Inflammatory macrophage treated with lipopolysaccharide for 1 hour (primary cell): ENCODE data around the gene M1AP.

Source experiments
- DNase-seq, 2 donors: peaks; one replicate each; pipeline ENCODE4 v3.0.0-alpha.2; 2020 to 2022

Gene M1AP

DNA sequence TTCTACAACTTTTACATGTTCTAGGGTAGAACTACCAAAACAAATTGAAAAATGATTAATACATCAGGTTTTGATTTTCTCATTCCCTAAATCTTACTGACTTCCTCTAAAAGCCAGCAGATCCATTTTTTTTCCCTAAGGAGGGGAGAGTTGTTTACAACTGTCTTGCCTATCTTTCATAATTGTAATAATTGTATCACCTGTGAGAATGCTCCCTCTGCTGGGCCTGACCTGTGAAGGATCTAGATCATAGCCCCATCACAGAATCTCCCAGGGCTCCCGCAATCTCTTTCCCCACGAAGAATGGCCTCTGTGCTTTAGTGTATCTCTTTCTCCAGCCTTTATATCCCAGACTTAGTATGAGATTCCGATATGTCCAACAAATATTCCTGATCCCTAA, 103.5 kb downstream of the M1AP start:
- DNase-seq, result no peak

DNA sequence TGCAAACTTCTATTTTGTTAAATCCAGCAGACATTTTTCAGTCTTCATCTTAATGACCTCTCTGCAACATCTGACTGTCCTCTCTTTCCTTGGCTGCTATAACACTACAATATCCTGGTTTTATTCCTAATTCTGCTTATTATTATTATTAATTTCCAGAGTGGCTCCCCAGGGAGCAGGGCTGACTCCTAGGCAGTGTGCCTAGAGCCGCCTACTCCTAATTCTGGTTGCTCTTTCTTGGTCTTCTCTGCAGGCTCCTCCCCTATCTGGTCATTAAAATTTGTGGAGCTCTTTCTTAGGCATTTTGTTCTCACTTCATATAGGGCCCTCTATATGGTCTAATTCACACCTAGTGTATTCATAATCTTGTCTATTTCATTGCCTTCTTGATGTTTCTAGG, 105.2 kb downstream of the M1AP start:
- no peak for DNase-seq

DNA sequence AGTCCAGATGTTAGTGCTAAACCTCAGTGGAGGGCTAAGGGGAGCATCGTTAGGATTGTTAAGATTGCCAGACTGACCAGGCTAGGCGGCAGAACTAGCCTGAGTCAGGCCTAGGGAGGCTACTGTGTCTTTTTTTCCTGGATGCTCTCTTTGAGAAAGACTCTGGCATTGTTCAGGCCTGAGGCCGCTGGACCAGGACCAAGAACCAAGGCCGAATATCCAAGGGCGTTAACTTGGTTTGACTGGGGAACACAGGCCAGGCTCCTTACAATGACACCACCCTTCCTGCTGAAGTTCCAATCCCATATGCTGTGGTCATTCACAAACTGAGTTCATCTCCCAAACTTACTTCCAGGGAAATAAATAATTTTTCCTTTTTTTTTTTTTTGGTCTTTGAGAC, 107.8 kb downstream of the M1AP start:
- no peak for DNase-seq

DNA sequence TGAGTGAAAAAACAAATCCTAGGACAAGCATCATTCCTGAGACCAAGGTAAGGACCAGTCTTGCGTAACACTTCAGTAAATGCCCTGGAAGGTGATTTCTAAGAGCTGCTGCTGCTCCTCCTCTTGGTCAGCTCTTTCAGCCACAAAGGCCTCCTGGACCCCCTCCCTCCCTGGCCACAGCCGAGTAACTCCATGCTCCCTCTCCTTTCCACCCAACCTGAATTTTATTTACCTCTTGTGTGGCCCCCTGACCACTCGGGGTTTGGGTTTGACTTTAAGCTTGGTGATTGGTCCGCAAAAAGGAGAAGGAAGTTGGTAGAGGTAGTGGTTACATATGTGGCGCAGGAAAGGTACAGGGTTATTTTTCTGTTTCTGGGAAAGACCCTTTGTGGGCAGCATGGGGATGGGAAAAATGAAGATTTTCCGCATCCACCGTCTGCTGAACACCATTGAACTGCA, 109.2 kb downstream of the M1AP start:
- DNase-seq, result no peak

DNA sequence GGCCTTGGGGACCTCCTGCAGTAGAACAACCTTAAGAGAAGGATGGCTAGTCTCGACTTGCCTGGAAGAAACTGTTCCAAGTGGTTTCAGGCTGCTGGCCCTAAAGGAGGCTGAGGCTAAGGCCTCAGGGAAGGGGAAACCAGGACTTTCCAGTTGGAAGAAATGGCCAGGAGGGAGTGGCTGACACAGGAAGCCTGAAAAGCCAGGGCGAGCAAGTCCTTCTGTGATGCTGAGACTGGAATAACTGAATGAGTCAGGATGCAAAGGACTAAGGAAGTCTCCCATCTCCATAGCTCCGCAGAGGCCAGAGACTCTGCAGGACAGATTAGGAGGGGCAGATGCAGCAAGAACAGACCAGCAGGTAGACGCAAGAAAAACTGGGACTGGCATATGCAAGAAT, 111.0 kb downstream of the M1AP start:
- DNase-seq, result no peak

DNA sequence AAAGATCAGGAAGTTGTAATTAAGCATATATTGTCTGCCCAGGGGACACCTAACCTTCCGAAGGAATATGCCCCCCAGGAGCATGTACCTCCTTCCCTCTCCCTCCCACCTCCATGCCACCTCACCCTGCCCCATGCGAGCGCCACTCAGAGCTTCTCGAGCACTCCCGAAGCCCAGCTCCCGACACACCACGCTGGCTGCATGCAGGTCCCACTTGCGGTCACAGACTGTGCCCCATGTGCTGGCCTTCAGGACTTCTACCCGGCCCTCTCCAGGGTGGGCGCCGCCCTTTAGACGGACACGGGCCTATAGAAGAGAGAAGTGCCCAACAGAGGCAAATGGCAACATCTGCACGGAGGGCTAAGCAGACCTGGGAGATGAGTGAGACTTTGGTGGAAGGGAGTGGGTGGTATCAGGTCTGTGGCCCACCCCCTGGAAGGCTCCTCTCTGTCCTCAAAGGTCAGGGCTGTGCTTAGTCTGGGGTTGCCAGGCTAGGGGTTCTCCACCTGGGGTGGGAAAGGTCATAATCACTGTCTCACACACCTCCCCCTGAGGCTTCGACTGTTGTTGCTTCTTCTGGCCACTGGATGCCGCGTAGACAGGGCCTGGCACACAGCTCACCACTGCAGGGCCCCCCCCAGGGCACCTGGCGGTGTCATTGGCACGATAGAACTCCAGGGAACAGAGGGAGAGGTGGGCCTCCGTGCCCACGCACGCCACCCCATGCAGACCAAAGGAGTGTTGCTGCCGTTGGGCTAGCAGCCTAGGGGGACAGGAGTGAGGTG, 111.8 kb downstream of the M1AP start:
- no peak for DNase-seq

DNA sequence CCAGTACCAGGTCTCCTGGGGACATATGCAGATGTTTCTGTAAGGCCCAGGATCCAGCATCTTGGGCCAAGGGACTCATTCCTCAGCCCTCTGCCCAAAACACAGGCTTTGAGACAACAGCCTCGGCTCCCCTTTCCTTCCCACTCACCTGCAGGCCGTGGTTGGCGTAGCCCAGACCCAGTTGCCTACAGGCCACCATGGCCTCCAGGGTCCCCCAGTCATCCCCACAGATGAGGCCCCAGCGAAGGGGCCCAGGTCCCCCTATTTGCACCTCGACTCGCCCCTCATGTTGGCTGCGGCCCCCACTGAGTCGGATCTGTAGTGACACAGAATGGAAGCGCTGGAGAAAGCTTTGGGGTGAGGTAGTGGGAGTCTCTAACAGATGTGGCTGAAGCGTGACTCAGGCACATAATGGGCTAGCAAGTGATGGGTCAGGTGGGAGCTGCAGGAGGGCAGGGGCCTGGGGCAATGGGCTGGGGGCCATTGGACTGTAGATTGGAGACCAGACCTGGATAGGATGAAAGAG, 112.6 kb downstream of the M1AP start:
- DNase-seq, result no peak

DNA sequence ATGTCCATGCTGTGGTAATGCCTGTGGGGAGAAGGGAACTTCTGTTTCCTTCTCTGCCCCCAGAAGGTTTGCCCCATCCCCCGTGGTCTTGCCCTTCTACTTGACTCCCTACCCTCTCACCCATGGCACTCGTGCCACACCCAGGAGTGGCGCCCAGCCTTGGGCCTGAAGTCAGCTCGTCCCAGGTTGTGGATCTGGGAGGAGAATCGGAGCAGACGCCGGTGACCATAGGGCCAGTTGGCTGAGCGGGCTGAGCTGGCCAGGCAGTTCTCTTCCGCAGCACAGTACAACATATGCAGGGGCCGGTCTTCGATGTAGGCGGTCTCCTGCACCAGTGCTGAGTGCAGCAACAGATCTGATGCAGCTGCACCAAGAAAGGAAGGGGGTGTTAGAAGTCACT, 113.7 kb downstream of the M1AP start:
- DNase-seq, result no peak

DNA sequence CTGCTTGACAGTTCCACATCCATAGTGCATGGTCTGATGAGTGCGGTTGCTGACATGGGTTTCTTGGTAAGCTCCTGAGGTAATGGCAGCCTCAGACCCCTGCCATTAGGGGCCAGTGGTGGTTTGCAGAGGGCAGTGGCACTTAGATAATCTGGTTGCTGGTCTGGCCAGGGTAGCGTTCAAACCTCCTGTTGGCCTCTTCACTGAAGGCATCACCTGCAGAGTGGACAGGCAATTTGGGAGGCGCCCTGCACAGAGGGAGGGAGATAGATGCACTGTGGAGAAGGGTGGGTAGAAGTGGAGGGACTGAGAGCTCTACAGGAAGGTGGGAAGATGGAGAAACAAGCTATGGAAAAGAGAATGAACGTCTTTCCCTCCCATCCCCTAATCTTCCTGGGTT, 114.7 kb downstream of the M1AP start:
- DNase-seq, result no peak

DNA sequence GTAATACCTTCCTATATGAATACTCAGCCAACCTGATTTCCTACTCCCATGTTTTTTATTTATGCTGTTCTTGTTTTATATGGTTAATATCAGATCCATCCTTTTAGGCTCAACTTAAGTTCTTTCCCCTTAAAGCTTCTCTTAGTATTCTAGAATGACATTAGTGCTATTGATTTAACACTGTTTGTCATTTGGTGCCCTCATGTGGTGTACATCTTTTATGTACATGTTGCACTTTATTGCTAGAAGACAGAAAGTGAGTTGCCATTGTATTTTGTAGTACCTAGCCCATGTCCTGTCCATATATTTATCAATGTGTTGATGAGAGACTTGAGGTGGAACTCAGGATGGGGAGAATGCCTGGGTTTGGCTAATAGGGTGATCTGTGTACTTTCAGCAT, 115.9 kb downstream of the M1AP start:
- DNase-seq, result peak in 1 of 2 donors; percentile 55

DNA sequence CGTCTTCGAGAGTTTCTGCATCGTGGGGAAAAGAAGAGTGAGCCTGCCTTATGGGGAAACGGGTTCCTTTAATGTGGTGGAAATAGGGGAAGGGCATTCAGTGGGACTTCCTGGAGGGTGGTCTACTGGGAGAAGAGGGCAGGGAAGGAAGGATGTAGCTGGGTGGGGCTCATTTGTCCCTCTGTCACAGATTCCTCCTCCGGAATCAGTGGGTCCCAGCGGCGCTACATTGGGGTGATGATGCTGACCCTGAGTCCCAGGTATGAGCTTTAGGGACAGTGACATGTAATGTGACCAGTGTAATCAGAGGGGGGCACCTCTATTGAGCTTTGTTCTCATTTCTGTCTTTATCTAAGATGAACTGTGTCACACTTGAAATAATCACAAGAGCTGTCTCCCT, 116.5 kb downstream of the M1AP start:
- DNase-seq, result no peak

DNA sequence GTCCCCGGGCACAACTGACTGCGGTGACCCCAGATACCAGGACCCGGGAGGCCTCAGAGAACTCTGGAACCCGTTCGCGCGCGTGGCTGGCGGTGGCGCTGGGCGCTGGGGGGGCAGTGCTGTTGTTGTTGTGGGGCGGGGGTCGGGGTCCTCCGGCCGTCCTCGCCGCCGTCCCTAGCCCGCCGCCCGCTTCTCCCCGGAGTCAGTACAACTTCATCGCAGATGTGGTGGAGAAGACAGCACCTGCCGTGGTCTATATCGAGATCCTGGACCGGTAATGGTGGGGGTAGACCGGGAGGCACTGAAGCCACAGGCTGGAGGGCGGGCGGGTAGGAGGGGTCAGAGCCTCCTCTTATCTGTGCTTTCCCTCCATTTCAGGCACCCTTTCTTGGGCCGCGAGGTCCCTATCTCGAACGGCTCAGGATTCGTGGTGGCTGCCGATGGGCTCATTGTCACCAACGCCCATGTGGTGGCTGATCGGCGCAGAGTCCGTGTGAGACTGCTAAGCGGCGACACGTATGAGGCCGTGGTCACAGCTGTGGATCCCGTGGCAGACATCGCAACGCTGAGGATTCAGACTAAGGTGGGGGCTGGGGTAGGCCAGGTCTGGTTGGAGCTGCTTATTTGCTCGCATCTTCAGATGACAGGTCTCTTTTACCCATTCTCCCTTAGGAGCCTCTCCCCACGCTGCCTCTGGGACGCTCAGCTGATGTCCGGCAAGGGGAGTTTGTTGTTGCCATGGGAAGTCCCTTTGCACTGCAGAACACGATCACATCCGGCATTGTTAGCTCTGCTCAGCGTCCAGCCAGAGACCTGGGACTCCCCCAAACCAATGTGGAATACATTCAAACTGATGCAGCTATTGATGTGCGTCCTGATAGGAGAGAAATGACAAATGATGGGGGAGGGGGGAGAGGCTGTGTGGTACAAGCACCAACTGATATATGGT, 117.6 kb downstream of the M1AP start:
- DNase-seq, result peak; percentile 38 to 64

DNA sequence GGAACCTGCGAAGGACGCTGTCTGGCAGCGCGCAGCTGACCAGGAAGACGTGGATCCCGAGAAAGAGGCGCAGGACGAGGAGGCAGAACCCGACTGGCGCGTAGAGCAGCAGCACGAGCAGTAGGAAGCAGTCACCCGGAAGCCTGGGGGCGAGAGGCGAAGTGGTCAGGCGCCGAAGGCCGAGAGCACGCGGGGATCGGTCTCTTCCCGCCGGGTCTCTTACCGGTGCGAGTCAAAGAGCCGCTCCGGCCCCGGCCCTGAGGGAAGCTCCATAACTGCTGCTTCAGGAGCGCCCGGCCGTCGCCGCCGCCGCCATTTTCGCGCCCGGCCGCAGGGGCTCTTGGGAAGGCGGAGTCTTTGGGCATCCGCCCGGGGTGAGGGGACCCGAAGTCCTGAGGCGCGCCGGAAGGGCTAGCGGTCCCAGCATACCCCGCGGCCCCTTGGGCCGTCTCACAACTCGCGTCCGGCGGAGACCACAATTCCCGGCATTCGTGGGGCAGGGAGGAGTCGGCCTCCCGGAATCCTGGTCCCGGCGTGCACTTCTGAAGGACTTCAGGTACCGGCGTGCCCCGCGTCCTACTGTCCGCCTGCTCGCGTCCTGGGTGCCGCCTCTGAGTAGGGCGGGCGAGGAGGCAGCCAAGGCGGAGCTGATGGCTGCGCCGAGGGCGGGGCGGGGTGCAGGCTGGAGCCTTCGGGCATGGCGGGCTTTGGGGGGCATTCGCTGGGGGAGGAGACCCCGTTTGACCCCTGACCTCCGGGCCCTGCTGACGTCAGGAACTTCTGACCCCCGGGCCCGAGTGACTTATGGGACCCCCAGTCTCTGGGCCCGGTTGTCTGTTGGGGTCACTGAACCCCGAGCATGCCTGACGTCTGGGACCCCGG, 118.5 kb downstream of the M1AP start, which contains the start of the genes AUP1 and HTRA2:
Gene AUP1, minus strand, starts transcription at position 350 of the 882 bp plus-strand sequence. Its CDS starts 77 bp downstream, at position 273.
Gene HTRA2, plus strand, starts transcription at position 577 of the 882 bp plus-strand sequence. Its CDS starts 74 bp downstream, at position 651.
- DNase-seq, result peak; percentile 98 to 100

DNA sequence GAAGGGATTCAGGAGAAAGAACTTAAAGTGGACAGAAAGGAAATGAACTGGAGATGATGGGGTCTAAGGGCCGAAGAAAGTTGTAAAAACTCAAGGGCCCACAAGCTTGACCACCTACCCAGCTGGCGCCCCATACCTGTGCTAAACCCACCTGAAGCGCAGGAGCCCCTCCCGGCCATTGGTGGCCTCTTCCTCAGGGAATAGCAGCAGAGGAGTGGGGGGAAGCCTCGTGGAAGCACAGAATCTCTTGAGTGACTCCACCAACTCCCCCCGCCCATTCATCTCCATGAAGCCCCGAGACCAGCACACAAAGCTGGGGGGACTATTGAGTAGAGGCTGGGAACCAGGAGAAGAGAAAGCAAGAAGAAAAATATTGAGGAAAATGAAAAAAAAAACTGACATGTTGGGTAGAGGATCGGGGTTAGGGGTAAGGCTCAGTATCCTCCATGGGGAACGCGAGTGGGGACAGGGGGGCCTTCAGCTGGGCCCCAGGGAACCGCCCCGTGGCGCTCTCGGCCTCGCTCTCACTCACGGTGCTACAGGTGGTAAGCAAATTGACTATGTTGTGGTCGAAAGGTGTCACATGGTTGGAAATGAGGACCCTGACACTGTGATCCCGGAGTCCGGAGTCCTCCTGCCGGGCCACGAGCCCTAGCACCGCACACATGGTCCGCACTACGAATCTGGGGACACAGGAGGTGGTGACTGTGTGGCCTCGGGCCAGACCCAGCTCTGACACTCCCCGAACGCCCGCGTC, 119.4 kb downstream of the M1AP start:
- DNase-seq, result no peak

DNA sequence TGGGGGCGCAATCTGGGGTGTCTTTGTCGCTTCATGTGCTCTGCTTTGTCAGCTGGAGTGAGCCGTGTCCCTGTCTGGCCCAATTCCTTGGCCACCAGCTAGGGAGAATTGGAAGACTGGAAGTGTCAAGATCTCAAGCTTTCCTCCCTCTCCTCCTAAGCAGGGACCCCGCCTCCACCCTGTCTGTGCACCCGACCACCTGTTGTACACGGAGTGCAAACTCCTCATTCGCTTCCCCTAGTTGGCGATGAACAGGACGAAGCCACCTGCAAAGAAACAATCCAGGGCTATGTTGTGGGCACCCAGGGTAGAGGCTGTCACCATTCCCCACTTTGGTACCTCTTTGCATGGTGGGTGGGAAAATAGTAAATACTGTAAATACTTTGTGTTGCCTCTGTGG, 120.4 kb downstream of the M1AP start:
- DNase-seq, result no peak

DNA sequence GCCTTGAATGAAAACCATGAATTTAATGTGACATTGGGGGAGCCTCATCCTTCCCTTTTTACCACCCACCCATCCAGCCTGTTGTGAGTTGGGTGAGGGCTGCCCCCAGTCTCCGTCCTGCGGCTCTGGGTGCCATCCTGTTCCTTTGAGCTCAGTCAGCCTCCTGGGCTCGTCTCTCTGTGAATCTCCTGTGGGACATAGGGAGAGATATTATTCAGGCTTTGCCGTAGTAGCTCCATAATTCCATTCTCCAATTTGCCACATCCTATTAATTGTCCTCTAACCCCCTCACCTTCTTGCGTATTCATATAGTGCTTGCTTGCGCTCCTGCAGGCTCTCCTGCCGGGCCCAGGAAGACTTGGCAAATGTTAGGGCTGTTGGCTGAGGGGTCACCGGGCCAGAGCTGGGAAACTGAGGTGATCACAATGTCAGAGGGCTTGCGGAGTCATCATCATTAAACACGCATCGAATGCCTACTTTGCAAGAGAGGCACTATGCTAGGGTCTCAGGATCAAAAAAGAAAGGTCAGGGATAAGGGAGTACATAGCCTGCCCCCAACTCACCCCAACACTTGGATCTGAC, 121.4 kb downstream of the M1AP start:
- no peak for DNase-seq

DNA sequence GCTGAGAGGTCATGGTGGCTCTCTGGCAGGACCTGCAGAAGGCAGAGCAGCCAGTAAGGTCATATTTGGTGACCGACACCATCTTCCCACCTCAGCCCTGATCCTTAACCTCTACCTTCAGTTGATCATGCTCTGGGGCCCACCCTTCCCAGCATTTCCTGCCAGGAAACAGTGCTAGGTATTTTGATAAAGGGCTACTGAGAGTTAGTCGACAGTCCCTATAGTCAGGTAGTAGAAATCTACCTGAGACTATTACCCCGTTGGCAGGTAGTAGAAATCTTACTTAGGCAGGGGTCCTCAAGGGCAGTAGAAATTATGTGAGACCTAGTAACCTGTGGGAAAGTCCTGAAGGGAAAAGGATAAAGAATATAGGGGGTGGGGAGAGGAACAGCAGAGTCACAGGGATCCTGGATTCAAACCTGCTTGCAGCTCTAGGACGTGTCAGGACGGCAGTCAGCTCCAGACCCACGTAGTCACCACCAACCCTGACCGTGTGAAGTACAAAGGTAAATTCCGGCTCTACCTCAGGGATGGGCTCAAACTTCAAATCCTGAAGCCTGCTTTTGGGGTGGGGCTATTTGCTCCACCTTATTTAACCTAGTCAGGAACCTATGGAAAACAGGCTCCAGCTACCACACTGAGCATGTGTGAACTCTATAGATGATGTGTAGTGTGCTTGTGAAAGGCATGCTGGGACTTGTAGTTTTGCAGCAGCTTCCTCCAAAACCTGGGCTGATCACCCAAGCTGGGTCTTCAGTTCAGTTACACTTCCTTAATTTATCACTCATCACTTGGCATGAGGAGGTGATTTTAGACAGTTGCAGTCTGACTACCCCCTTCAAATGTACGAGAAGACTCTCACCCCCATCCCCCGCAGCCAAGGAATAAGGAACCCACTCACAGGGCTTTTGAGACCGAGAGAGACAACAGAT, 122.1 kb downstream of the M1AP start, which contains the start of gene DQX1:
Gene DQX1, minus strand, starts transcription at position 515 of the 932 bp plus-strand sequence. Its CDS starts 502 bp downstream, at position 13.
- peak; percentile 32 to 49 for DNase-seq

DNA sequence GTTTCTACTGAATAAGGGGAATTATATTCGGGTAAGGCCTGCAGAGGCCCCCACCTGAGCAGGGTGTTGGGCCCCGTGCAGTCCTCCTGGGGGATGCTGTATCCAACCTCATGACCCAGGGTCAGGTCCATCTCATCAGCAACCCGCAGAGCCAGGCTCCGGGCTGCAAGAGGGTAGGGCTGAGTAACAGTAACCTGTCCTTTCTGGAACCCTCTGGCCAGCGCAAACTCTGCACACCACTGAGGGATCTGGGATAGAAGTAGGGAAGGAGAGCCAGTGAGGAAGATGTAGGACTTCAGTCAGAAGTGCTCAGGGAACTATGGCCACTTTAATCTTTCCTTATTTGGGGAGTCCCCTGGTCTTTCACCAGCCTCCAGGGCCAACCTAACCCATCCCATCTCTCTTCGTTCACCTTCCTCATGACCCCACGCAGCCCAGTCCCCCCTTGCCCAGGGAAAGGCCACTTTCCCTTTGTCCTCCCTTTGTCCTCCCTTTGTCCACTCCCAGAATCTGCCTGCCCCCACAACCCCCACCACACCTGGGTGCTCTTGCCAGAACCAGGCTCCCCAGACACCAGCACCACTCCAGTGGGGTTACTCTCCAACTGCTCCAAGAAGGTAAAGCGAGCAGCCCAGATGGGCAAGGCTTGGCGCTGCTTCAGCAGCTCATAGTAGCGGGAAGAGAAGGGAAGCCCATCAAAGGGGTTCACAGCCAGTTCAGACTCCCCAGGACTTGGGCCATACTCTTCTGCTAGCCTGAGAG, 123.0 kb downstream of the M1AP start:
- DNase-seq, result no peak

DNA sequence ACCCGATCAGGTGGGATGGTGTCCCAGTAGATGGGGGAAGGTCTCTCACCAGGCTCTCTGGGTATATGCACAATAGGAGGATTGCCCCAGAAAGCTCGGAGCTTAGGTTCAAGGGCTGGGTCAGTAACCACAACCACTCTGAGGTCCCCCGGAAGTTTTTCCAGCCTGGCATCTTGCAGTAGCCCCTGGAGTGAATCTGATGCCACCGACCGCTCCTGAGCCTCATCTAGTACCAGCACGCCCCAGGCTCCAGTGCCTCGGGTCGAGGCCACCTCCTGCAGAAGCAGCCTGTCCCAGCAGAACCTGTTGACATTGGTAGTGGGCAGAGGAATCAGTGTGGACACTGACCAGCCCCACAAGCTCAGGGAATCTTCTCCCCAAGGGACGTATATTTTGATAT, 124.1 kb downstream of the M1AP start:
- DNase-seq, result no peak
